ENCODE data around the gene HCN3. TPM values are rescaled to one million over a fixed set of nuclear protein-coding genes. Genes with fewer than 3 reads are reported as not detected.

HCN3 gene
- total and polyA plus RNA-seq, 4 experiments from 2014 or later: 0.10 to 5.3 (median 2.6) TPM

DNA sequence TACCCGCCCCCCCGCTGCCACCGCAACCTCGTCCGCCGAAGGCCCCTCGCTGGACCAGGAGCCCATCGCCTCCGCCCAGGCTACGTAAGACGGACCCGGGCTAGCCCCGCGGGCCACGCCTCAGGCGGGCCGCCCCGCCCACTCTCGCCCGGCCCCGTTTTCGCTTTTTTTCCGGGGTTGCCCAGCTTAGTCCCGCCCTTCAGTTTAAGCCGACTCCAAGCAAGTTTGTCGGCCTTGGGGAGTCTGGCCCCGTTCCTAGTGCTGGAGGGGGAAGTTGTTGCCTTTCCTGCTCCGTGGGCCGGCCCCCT lies 46.4 kb downstream of the HCN3 start:
- CTCF ChIA-PET (ENCODE audit: partially characterized antibody): interaction anchor here (0.6 to 10.1 kb wide), 24 partner anchors 11 to 1402 kb away, joined by 3 to 143 read pairs (median 4); partner anchors contain the start of genes CLK2, ENTREP3, FDPS and HCN3
- peak; percentile 73 to 84 (median 77) for DNase-seq
- H3K27me3 ChIP-seq (ENCODE audit: insufficient read depth, low read length): no peaks in the 10 kb centered on the region
- H3K27me3 Mint-ChIP-seq: no peaks in the 10 kb centered on the region
- H3K9me3 ChIP-seq (ENCODE audit: control insufficient read depth in 1 of 2, low read length in 2 of 2): no peaks in the 10 kb centered on the region
- peak overlapping the region; percentile 70 to 91 (median 88) for H3K4me3 Mint-ChIP-seq
- no peaks in the 10 kb centered on the region for H3K9me3 Mint-ChIP-seq
- intact Hi-C loops (cut with micrococcal nuclease): loop anchor here (1.0 to 10.0 kb wide), 8 partner anchors 15 to 386 kb away; partner anchors contain the start of genes ASH1L, CLK2, FDPS and HCN3
- H3K36me3 ChIP-seq (ENCODE audit: insufficient read depth, low read length): no peaks in the 10 kb centered on the region
- POLR2A ChIA-PET (ENCODE audit: partially characterized antibody): interaction anchor here (0.9 to 3.7 kb wide), 23 partner anchors 9 to 959 kb away, joined by 3 to 39 read pairs (median 7); partner anchors contain the start of genes ASH1L, CLK2, ENTREP3 and FDPS
- peaks cover 3 to 5% of the 10 kb centered on the region in 2 donors for H3K36me3 Mint-ChIP-seq
- H3K27ac Mint-ChIP-seq: peak overlapping the region; percentile 69 to 93 (median 83)
- H3K4me1 ChIP-seq (ENCODE audit: insufficient read depth, low read length): peaks cover 31% of the 10 kb centered on the region
- H3K4me3 ChIP-seq (ENCODE audit: low read length in 2 of 2): peak overlapping the region; percentile 91 to 96
- H3K27ac ChIP-seq (ENCODE audit: low read depth, low read length): peak overlapping the region; percentile 96
- peaks cover 15 to 49% (median 29%) of the 10 kb centered on the region in 4 donors for H3K4me1 Mint-ChIP-seq

- ChIA-PET CTCF (ENCODE audit: partially characterized antibody) (interaction anchor here (0.6 to 10.1 kb wide), 24 partner anchors 10 to 1403 kb away, joined by 3 to 143 read pairs (median 4); partner anchors contain the start of genes CLK2, ENTREP3, FDPS and HCN3), POLR2A (ENCODE audit: partially characterized antibody) (interaction anchor here (0.8 to 3.7 kb wide), 25 partner anchors 8 to 959 kb away, joined by 3 to 39 read pairs (median 4); partner anchors contain the start of genes ASH1L, CLK2, ENTREP3 and FDPS)
- H3K27ac Mint-ChIP-seq: peak overlapping the region; percentile 82 to 93 (median 90)
- no peaks in the 10 kb centered on the region for H3K27me3 Mint-ChIP-seq
- peak overlapping the region; percentile 91 to 96 for H3K4me3 ChIP-seq (ENCODE audit: low read length in 2 of 2)
- H3K27ac ChIP-seq (ENCODE audit: low read depth, low read length): peak overlapping the region; percentile 96
- no peaks in the 10 kb centered on the region for H3K9me3 Mint-ChIP-seq
- peak; percentile 83 to 93 (median 85) for DNase-seq
- H3K4me1 ChIP-seq (ENCODE audit: insufficient read depth, low read length): peaks cover 31% of the 10 kb centered on the region
- no peaks in the 10 kb centered on the region for H3K27me3 ChIP-seq (ENCODE audit: insufficient read depth, low read length)
- no peaks in the 10 kb centered on the region for H3K9me3 ChIP-seq (ENCODE audit: control insufficient read depth in 1 of 2, low read length in 2 of 2)
- H3K4me1 Mint-ChIP-seq: peaks cover 12 to 44% (median 29%) of the 10 kb centered on the region in 4 donors
- H3K4me3 Mint-ChIP-seq: peak overlapping the region; percentile 70 to 91 (median 88)
- peaks cover 1 to 4% of the 10 kb centered on the region in 2 donors for H3K36me3 Mint-ChIP-seq
- intact Hi-C loops (cut with micrococcal nuclease): loop anchor here (1.0 to 10.0 kb wide), 3 partner anchors 149 to 387 kb away; partner anchors contain the start of genes ASH1L, KRTCAP2, PMVK and TRIM46
- no peaks in the 10 kb centered on the region for H3K36me3 ChIP-seq (ENCODE audit: insufficient read depth, low read length)
These were observed 46.9 kb downstream of the HCN3 start for GRCh38 chr1:155324037-155324716.

- Mint-ChIP-seq H3K4me3 (peak overlapping the region; percentile 70 to 91 (median 88)), H3K27ac (peak overlapping the region; percentile 29 to 90 (median 81)), H3K4me1 (peaks cover 11 to 39% (median 28%) of the 10 kb centered on the region in 4 donors), H3K36me3 (peaks cover 0 to 4% of the 10 kb centered on the region in 2 donors), H3K27me3 (no peaks in the 10 kb centered on the region), H3K9me3 (no peaks in the 10 kb centered on the region)
- Histone ChIP-seq H3K27ac (ENCODE audit: low read depth, low read length) (peak overlapping the region; percentile 96), H3K27me3 (ENCODE audit: insufficient read depth, low read length) (no peaks in the 10 kb centered on the region), H3K36me3 (ENCODE audit: insufficient read depth, low read length) (peaks cover 2% of the 10 kb centered on the region), H3K4me1 (ENCODE audit: insufficient read depth, low read length) (peaks cover 31% of the 10 kb centered on the region), H3K4me3 (ENCODE audit: low read length in 2 of 2) (peak overlapping the region; percentile 91 to 96), H3K9me3 (ENCODE audit: control insufficient read depth in 1 of 2, low read length in 2 of 2) (no peaks in the 10 kb centered on the region)
- ChIA-PET CTCF (ENCODE audit: partially characterized antibody) (interaction anchor here (1.1 to 10.1 kb wide), 5 partner anchors 17 to 75 kb away, joined by 5 to 143 read pairs (median 19); partner anchors contain the start of genes CLK2, FDPS and HCN3), POLR2A (ENCODE audit: partially characterized antibody) (interaction anchor here (0.6 to 3.7 kb wide), 16 partner anchors 9 to 535 kb away, joined by 3 to 39 read pairs (median 7); partner anchors contain the start of genes ASH1L, CLK2, FDPS and SCAMP3)
- intact Hi-C loops (cut with micrococcal nuclease): loop anchor here (1.0 to 10.0 kb wide), 3 partner anchors 150 to 388 kb away; partner anchors contain the start of genes ASH1L, KRTCAP2, PMVK and TRIM46
- DNase-seq: peak in 1 of 5 donors; percentile 51
These were observed 47.7 kb downstream of the HCN3 start for GRCh38 chr1:155324717-155325602.

DNA sequence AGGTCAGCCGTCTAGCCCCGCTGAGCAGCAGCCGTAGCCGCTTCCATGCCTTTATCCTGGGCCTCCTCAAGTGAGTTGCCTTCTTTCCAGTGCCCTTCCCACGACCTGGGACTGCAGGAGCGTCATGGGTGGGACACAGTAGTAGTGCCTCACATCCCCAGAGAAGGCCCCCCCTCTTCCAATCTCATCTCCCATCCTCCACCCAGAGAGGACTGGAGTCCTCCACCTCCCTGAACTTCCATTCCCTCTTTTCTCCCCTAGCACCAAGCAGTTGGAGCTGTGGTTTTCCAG lies 48.3 kb downstream of the HCN3 start:
- H3K4me3 ChIP-seq (ENCODE audit: low read length in 2 of 2): no peak overlapping the region
- peak overlapping the region; percentile 96 for H3K27ac ChIP-seq (ENCODE audit: low read depth, low read length)
- no peaks in the 10 kb centered on the region for H3K9me3 Mint-ChIP-seq
- H3K27ac Mint-ChIP-seq: peak overlapping the region; percentile 22 to 89 (median 84)
- peaks cover 8% of the 10 kb centered on the region for H3K36me3 ChIP-seq (ENCODE audit: insufficient read depth, low read length)
- peaks cover 8 to 33% (median 22%) of the 10 kb centered on the region in 4 donors for H3K4me1 Mint-ChIP-seq
- DNase-seq: no peak
- no peaks in the 10 kb centered on the region for H3K27me3 Mint-ChIP-seq
- no peaks in the 10 kb centered on the region for H3K27me3 ChIP-seq (ENCODE audit: insufficient read depth, low read length)
- peaks cover 2 to 8% of the 10 kb centered on the region in 2 donors for H3K36me3 Mint-ChIP-seq
- CTCF ChIA-PET (ENCODE audit: partially characterized antibody): interaction anchor here (10.1 kb wide), 1 partner anchor 75 kb away, joined by 143 read pairs; no protein-coding TSS in a partner anchor
- H3K9me3 ChIP-seq (ENCODE audit: control insufficient read depth in 1 of 2, low read length in 2 of 2): no peaks in the 10 kb centered on the region
- peaks cover 28% of the 10 kb centered on the region for H3K4me1 ChIP-seq (ENCODE audit: insufficient read depth, low read length)
- POLR2A ChIA-PET (ENCODE audit: partially characterized antibody): no interaction called here
- intact Hi-C loops (cut with micrococcal nuclease): loop anchor here (10.0 kb wide), 1 partner anchor 151 kb away; the partner anchor contains the start of genes KRTCAP2 and TRIM46
- H3K4me3 Mint-ChIP-seq: peak overlapping the region; percentile 51 to 78 (median 72)

DNA sequence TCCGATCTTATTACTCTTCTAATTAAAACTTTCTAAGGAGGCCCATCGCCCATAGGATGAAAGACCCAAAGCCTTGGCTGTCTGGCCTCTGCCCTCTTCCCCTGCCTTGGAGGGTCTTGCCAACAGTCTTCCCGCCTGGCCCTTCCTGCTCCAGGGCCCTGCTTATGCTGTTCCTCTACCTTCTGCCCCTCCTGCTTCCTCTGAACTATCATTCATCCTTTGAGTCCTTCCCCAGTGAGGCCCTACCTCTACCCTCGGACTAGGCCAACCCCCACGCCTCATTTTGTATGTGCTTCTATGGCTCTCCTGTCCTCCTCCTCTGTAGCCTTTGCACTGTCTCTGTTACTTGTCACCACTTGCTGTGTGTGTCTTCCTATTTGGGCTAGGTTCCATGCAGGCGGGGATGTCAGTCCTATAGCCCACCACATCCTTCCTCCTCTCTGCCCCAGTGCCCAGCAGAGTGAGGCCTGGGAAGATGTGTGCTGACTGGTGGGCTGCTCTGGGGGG lies 48.8 kb downstream of the HCN3 start:
- CTCF ChIA-PET (ENCODE audit: partially characterized antibody): interaction anchor here (10.1 kb wide), 1 partner anchor 76 kb away, joined by 143 read pairs; no protein-coding TSS in a partner anchor
- Mint-ChIP-seq H3K27ac (peak overlapping the region; percentile 22 to 89 (median 84)), H3K36me3 (peaks cover 7 to 13% of the 10 kb centered on the region in 2 donors), H3K9me3 (no peaks in the 10 kb centered on the region), H3K4me3 (peak overlapping the region; percentile 43 to 78 (median 68)), H3K4me1 (peaks cover 11 to 28% (median 18%) of the 10 kb centered on the region in 4 donors), H3K27me3 (no peaks in the 10 kb centered on the region)
- H3K4me1 ChIP-seq (ENCODE audit: insufficient read depth, low read length): peaks cover 23% of the 10 kb centered on the region
- H3K9me3 ChIP-seq (ENCODE audit: control insufficient read depth in 1 of 2, low read length in 2 of 2): no peaks in the 10 kb centered on the region
- no peak for DNase-seq
- peaks cover 13% of the 10 kb centered on the region for H3K36me3 ChIP-seq (ENCODE audit: insufficient read depth, low read length)
- no peak overlapping the region for H3K4me3 ChIP-seq (ENCODE audit: low read length in 2 of 2)
- no peaks in the 10 kb centered on the region for H3K27me3 ChIP-seq (ENCODE audit: insufficient read depth, low read length)
- intact Hi-C loops (cut with micrococcal nuclease): loop anchor here (10.0 kb wide), 1 partner anchor 151 kb away; the partner anchor contains the start of genes KRTCAP2 and TRIM46
- POLR2A ChIA-PET (ENCODE audit: partially characterized antibody): no interaction called here
- no peak overlapping the region for H3K27ac ChIP-seq (ENCODE audit: low read depth, low read length)

DNA sequence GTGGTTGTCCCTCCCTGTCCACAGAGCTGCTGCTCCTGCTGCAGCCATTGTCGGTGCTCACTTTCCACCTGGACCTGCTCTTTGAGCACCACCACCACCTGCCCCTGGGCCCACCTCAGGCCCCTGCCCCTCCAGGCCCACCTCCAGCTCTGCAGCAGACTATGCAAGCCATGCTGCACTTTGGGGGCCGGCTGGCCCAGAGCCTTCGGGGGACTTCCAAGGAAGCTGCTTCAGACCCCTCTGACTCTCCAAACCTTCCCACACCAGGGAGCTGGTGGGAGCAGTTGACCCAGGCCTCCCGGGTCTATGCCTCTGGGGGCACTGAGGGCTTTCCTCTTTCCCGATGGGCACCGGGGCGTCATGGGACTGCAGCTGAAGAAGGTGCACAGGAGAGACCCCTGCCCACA lies 49.4 kb downstream of the HCN3 start:
- Histone ChIP-seq H3K9me3 (ENCODE audit: control insufficient read depth in 1 of 2, low read length in 2 of 2) (no peaks in the 10 kb centered on the region), H3K36me3 (ENCODE audit: insufficient read depth, low read length) (peaks cover 13% of the 10 kb centered on the region), H3K27me3 (ENCODE audit: insufficient read depth, low read length) (no peaks in the 10 kb centered on the region), H3K4me1 (ENCODE audit: insufficient read depth, low read length) (peaks cover 17% of the 10 kb centered on the region), H3K4me3 (ENCODE audit: low read length in 2 of 2) (no peak overlapping the region), H3K27ac (ENCODE audit: low read depth, low read length) (no peak overlapping the region)
- Mint-ChIP-seq H3K36me3 (peaks cover 9 to 17% of the 10 kb centered on the region in 2 donors), H3K27ac (peak overlapping the region in 3 of 7 donors; percentile 22 to 30 (median 25)), H3K4me1 (peaks cover 7 to 23% (median 15%) of the 10 kb centered on the region in 4 donors), H3K27me3 (no peaks in the 10 kb centered on the region), H3K4me3 (no peak overlapping the region), H3K9me3 (no peaks in the 10 kb centered on the region)
- no peak for DNase-seq
- ChIA-PET CTCF (ENCODE audit: partially characterized antibody) (interaction anchor here (0.5 to 10.1 kb wide), 2 partner anchors 76 to 465 kb away, joined by 3 to 143 read pairs; no protein-coding TSS in a partner anchor), POLR2A (ENCODE audit: partially characterized antibody) (interaction anchor here (1.6 kb wide), 1 partner anchor 10 kb away, joined by 3 read pairs; no protein-coding TSS in a partner anchor)
- intact Hi-C loops (cut with micrococcal nuclease): loop anchor here (10.0 kb wide), 1 partner anchor 152 kb away; the partner anchor contains the start of genes KRTCAP2 and TRIM46

Data from CD4-positive, alpha-beta memory T cell (primary cell).